ENCODE data around the gene DCTN3. TPM values are rescaled to one million over a fixed set of nuclear protein-coding genes. Genes with fewer than 3 reads are reported as not detected.
A peak's percentile ranks its signal among the peaks of the same experiment; 100 is the strongest.

The DCTN3 gene
- polyA plus RNA-seq, 3 donors, result 120 to 174 (median 143) TPM

GRCh38 chr9:34634551-34635248 is 14.4 kb upstream of the DCTN3 start:
- Histone ChIP-seq H3K4me2 (replicated peaks; ENCODE audit: extremely low read depth, low read length, poor library complexity, severe bottlenecking) (no peak overlapping the region), H3K9ac (ENCODE audit: insufficient read depth, low read length, poor library complexity, severe bottlenecking) (no peak overlapping the region), H2AFZ (ENCODE audit: insufficient read depth, low read depth, low read length, poor library complexity, severe bottlenecking) (no peak overlapping the region), H3K27ac (ENCODE audit: low read depth in 1 of 2, low read length in 2 of 2) (no peak overlapping the region), H3K4me1 (ENCODE audit: control insufficient read depth in 1 of 2, insufficient read depth in 2 of 2, low read length in 2 of 2) (peaks cover 21 to 27% of the 10 kb centered on the region in 2 donors), H3K36me3 (replicated peaks in 1 of 2; ENCODE audit: control insufficient read depth in 1 of 2, insufficient read depth in 2 of 2, low read length in 2 of 2) (peaks cover 0 to 13% of the 10 kb centered on the region in 2 donors), H3K4me3 (replicated peaks in 1 of 3; ENCODE audit: low read depth in 2 of 3, low read length in 3 of 3) (no peak overlapping the region), H4K20me1 (ENCODE audit: insufficient read depth, low read length) (no peaks in the 10 kb centered on the region), H3K9me3 (replicated peaks in 1 of 2; ENCODE audit: control insufficient read depth in 1 of 2, insufficient read depth in 1 of 2, low read length in 2 of 2) (peaks cover 0 to 1% of the 10 kb centered on the region in 2 donors), H3K79me2 (ENCODE audit: insufficient read depth, low read length) (peaks cover 15% of the 10 kb centered on the region), H3K27me3 (ENCODE audit: control insufficient read depth in 2 of 2, insufficient read depth in 2 of 2, low read length in 2 of 2) (peaks cover 13 to 28% of the 10 kb centered on the region in 2 donors)
- no peak for DNase-seq
- 83% methylated on average over 1 of the region's 3 CpGs for WGBS (ENCODE audit: insufficient coverage)
- no peak for TF ChIP-seq CTCF (IDR thresholded peaks at IDR 0.05)
- peaks cover 0 to 9% (median 0%) of the 10 kb centered on the region in 7 donors for H3K9me3 Mint-ChIP-seq
- peaks cover 10 to 14% of the 10 kb centered on the region in 2 donors for H3K36me3 Mint-ChIP-seq
- H3K4me1 Mint-ChIP-seq, result peaks cover 28% of the 10 kb centered on the region
- H3K4me3 Mint-ChIP-seq, result no peak overlapping the region
- peaks cover 22 to 33% (median 32%) of the 10 kb centered on the region in 3 donors for H3K27me3 Mint-ChIP-seq (ENCODE audit: low read depth in 3 of 3)
- H3K27ac Mint-ChIP-seq, result no peak overlapping the region
- intact Hi-C loops (cut with micrococcal nuclease), result loop anchor here (1.0 to 5.0 kb wide), 2 partner anchors 22 to 32 kb away; partner anchors contain the start of gene RPP25L (in 1 of the 2)

GRCh38 chr9:34633851-34634550 is 13.7 kb upstream of the DCTN3 start:
- H3K27me3 ChIP-seq (ENCODE audit: control insufficient read depth in 2 of 2, insufficient read depth in 2 of 2, low read length in 2 of 2), result peaks cover 19 to 35% of the 10 kb centered on the region in 2 donors

More at GRCh38 chr9:34633851-34634550, 13.7 kb upstream of the DCTN3 start:
- Histone ChIP-seq H3K79me2 (ENCODE audit: insufficient read depth, low read length) (peaks cover 15% of the 10 kb centered on the region), H3K4me3 (replicated peaks in 1 of 3; ENCODE audit: low read depth in 2 of 3, low read length in 3 of 3) (no peak overlapping the region), H3K9me3 (replicated peaks in 1 of 2; ENCODE audit: control insufficient read depth in 1 of 2, insufficient read depth in 1 of 2, low read length in 2 of 2) (peaks cover 0 to 8% of the 10 kb centered on the region in 2 donors), H3K27ac (ENCODE audit: low read depth in 1 of 2, low read length in 2 of 2) (no peak overlapping the region), H4K20me1 (ENCODE audit: insufficient read depth, low read length) (no peaks in the 10 kb centered on the region), H3K4me2 (replicated peaks; ENCODE audit: extremely low read depth, low read length, poor library complexity, severe bottlenecking) (no peak overlapping the region), H2AFZ (ENCODE audit: insufficient read depth, low read depth, low read length, poor library complexity, severe bottlenecking) (no peak overlapping the region), H3K9ac (ENCODE audit: insufficient read depth, low read length, poor library complexity, severe bottlenecking) (no peak overlapping the region), H3K4me1 (ENCODE audit: control insufficient read depth in 1 of 2, insufficient read depth in 2 of 2, low read length in 2 of 2) (peaks cover 21 to 30% of the 10 kb centered on the region in 2 donors), H3K36me3 (replicated peaks in 1 of 2; ENCODE audit: control insufficient read depth in 1 of 2, insufficient read depth in 2 of 2, low read length in 2 of 2) (peaks cover 0 to 13% of the 10 kb centered on the region in 2 donors)
- 0% methylated on average over 1 of the region's 3 CpGs for WGBS (ENCODE audit: insufficient coverage)
- intact Hi-C loops (cut with micrococcal nuclease), result loop anchor here in 1 of 2 donors (1.0 kb wide), 1 partner anchor 22 kb away; the partner anchor contains the start of gene RPP25L
- peaks cover 0 to 10% (median 0%) of the 10 kb centered on the region in 7 donors for H3K9me3 Mint-ChIP-seq
- peak; percentile 57 to 70 (median 67) for DNase-seq
- peaks cover 10 to 17% of the 10 kb centered on the region in 2 donors for H3K36me3 Mint-ChIP-seq
- H3K4me1 Mint-ChIP-seq, result peaks cover 34% of the 10 kb centered on the region
- H3K4me3 Mint-ChIP-seq, result peak overlapping the region in 1 of 2 donors; percentile 48
- H3K27me3 Mint-ChIP-seq (ENCODE audit: low read depth in 3 of 3), result peaks cover 29 to 40% (median 39%) of the 10 kb centered on the region in 3 donors
- peak; percentile 90 for TF ChIP-seq CTCF (IDR thresholded peaks at IDR 0.05)
- H3K27ac Mint-ChIP-seq, result no peak overlapping the region

Measured in CD14-positive monocyte (primary cell).